Stimulated activated naive CD8-positive, alpha-beta T cell treated with anti-CD3 and anti-CD28 coated beads, Interleukin-15, amount 100 ng/mL, for 72 hours (primary cell): ENCODE measurements around the gene NOL12.
"Not testable (repeated sequence)": the region's sequence is repeated elsewhere in the genome, so short reads cannot be mapped to it uniquely, and the experiment has no call there.

Experiments used
- ATAC-seq: fragments of 150-1000 bp; cut with Tn5 transposase; 2 replicates; pipeline ENCODE4 v1.10.0; 2021; ENCODE audit warnings: mild to moderate bottlenecking, moderate library complexity
- DNase-seq, 2 donors: peaks; one replicate each; pipeline ENCODE4 v3.0.0; 2021 to 2022
- H3K27ac Mint-ChIP-seq, 2 donors: one replicate each; pipeline ENCODE4 v1.8.0; 2022; ENCODE audit warnings: mild to moderate bottlenecking in 2 of 2, mixed read lengths in 2 of 2, moderate library complexity in 2 of 2
- H3K27me3 Mint-ChIP-seq: one replicate; pipeline ENCODE4 v1.8.0; 2022; ENCODE audit warnings: mixed read lengths
- H3K4me1 Mint-ChIP-seq: one replicate; pipeline ENCODE4 v1.8.0; 2022; ENCODE audit warnings: mild to moderate bottlenecking, mixed read lengths
- H3K4me3 Mint-ChIP-seq, 2 donors: one replicate each; pipeline ENCODE4 v1.8.0; 2022; ENCODE audit warnings: mild to moderate bottlenecking in 2 of 2, mixed read lengths in 2 of 2, moderate library complexity in 1 of 2
- H3K9me3 Mint-ChIP-seq, 2 donors: one replicate each; pipeline ENCODE4 v1.8.0; 2022; ENCODE audit warnings: mixed read lengths in 2 of 2

The NOL12 gene

DNA sequence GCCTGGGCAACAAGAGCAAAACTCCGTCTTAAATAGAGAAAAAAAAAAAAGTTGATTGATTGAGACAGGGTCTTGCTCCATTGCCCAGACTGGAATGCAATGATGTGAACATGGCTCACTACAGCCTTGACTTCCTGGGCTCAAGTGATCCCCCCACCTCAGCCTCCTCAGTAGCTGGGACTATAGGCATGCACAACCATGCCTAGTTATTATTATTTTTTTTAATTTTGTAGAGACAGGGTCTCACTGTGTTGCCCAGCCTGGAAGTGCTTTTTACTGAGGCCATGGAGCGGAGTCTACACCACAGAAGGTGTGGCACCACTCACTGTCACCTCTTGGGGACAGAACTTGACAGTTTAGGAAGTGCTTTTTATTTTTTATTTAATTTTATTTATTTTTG lies 28.5 kb downstream of the NOL12 start:
- no peaks in the 10 kb centered on the region for H3K27me3 Mint-ChIP-seq
- no peak for ATAC-seq

DNA sequence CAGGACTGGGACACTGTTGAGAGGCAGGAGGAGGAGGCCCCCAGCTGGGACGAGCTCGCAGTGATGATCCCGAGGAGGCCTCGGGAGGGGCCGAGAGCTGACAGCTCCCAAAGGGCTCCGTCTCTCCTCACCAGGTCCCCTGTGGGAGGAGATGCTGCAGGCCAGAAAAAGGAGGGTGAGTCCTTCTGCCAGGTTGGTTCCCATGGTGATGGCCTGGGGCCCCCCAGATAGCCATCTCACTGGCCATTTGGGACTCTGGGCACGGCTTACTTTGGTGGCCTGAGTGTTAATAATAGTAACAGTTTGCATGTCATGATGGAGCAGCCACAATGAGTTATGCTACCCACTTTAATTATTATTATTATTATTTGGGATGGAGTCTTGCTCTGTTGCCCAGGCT lies 29.6 kb downstream of the NOL12 start:
- no peak overlapping the region for H3K27ac Mint-ChIP-seq
- ATAC-seq = no peak
- no peak for DNase-seq
- H3K27me3 Mint-ChIP-seq = no peaks in the 10 kb centered on the region
- peaks cover 2% of the 10 kb centered on the region for H3K4me1 Mint-ChIP-seq
- no peaks in the 10 kb centered on the region for H3K9me3 Mint-ChIP-seq
- no peak overlapping the region for H3K4me3 Mint-ChIP-seq

More for the DNA sequence above, 28.5 kb downstream of the NOL12 start:
- H3K9me3 Mint-ChIP-seq = no peaks in the 10 kb centered on the region
- no peak for DNase-seq
- H3K4me3 Mint-ChIP-seq = no peak overlapping the region
- H3K4me1 Mint-ChIP-seq = peaks cover 5% of the 10 kb centered on the region
- H3K27ac Mint-ChIP-seq = no peak overlapping the region

DNA sequence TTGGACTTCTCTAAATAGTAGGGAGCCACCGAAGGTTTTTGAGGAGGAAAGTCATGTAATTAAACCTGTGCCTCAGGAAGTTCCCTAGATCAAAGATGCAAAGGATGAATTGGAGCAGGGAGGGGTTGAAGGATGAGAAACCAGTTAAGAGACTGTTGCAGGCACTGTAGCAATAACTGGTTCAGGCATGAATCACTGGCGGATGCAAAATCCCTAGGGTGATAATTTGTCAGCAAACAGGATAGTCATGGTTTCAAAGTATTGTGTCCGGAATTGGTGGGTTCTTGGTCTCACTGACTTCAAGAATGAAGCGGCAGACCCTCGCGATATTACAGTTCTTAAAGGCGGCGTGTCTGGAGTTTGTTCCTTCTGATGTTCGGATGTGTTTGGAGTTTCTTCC lies 30.6 kb downstream of the NOL12 start:
- no peaks in the 10 kb centered on the region for H3K4me1 Mint-ChIP-seq
- DNase-seq = no peak
- no peak for ATAC-seq
- no peaks in the 10 kb centered on the region for H3K9me3 Mint-ChIP-seq
- no peak overlapping the region for H3K4me3 Mint-ChIP-seq
- H3K27ac Mint-ChIP-seq = no peak overlapping the region
- H3K27me3 Mint-ChIP-seq = no peaks in the 10 kb centered on the region

DNA sequence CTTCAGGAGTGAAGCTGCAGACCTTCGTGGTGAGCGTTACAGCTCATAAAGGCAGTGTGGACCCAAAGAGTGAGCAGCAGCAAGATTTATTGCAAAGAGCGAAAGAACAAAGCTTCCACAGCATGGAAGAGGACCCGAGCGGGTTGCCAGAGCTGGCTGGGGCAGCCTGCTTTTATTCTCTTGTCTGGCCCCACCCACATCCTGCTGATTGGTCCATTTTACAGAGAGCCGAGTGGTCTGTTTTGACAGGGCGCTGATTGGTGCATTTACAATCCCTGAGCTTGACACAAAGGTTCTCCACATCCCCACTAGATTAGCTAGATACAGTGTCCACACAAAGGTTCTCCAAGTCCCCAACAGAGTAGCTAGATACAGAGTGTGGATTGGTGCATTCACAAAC lies 31.1 kb downstream of the NOL12 start:
- ATAC-seq, H3K27me3 Mint-ChIP-seq: not testable (repeated sequence)

DNA sequence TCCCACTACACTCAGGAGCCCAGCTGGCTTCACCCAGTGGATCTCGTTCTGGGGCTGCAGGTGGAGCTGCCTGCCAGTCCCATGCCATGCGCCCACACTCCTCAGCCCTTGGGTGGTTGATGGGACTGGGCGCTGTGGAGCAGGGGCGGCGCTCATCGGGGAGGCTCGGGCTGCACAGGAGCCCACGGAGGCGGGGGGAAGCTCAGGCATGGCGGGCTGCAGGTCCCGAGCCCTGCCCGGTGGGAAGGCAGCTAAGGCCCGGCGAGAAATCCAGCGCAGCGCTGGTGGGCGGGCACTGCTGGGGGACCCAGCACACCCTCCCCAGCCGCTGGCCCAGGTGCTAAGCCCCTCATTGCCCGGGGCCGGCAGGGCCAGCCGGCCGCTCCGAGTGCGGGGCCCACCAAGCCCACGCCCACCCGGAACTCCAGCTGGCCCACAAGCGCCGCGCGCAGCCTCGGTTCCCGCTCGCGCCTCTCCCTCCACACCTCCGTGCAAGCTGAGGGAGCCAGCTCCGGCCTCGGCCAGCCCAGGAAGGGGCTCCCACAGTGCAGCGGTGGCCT lies 31.7 kb downstream of the NOL12 start:
- H3K27me3 Mint-ChIP-seq, H3K4me1 Mint-ChIP-seq, DNase-seq, H3K9me3 Mint-ChIP-seq, H3K4me3 Mint-ChIP-seq, ATAC-seq, H3K27ac Mint-ChIP-seq: not testable (repeated sequence)

More for the DNA sequence above, 31.1 kb downstream of the NOL12 start:
- H3K4me1 Mint-ChIP-seq, DNase-seq, H3K9me3 Mint-ChIP-seq, H3K4me3 Mint-ChIP-seq, H3K27ac Mint-ChIP-seq: not testable (repeated sequence)

DNA sequence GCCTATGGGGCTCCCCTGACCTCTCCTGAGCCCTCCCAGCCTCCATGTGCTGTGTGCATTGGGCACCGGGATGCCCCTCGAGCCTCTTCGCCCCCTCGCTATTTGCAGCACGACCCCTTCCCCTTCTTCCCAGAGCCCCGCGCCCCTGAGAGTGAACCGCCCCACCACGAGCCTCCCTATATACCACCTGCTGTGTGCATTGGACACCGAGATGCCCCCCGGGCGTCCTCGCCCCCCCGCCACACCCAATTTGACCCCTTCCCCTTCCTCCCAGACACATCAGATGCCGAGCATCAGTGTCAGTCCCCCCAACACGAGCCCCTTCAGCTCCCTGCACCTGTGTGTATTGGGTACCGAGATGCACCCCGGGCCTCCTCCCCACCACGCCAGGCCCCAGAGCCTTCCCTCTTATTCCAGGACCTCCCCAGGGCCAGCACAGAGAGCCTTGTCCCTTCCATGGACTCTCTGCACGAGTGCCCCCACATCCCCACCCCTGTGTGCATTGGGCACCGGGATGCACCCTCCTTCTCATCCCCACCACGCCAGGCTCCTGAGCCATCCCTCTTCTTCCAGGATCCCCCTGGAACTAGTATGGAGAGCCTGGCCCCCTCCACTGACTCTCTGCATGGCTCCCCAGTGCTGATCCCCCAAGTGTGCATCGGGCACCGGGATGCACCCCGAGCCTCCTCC lies 39.6 kb downstream of the NOL12 start:
- peak overlapping the region in 1 of 2 donors; percentile 60 for H3K27ac Mint-ChIP-seq
- H3K27me3 Mint-ChIP-seq = no peaks in the 10 kb centered on the region
- DNase-seq (no peak), ATAC-seq (peak; percentile 15)
- no peak overlapping the region for H3K4me3 Mint-ChIP-seq
- no peaks in the 10 kb centered on the region for H3K4me1 Mint-ChIP-seq
- H3K9me3 Mint-ChIP-seq = no peaks in the 10 kb centered on the region

DNA sequence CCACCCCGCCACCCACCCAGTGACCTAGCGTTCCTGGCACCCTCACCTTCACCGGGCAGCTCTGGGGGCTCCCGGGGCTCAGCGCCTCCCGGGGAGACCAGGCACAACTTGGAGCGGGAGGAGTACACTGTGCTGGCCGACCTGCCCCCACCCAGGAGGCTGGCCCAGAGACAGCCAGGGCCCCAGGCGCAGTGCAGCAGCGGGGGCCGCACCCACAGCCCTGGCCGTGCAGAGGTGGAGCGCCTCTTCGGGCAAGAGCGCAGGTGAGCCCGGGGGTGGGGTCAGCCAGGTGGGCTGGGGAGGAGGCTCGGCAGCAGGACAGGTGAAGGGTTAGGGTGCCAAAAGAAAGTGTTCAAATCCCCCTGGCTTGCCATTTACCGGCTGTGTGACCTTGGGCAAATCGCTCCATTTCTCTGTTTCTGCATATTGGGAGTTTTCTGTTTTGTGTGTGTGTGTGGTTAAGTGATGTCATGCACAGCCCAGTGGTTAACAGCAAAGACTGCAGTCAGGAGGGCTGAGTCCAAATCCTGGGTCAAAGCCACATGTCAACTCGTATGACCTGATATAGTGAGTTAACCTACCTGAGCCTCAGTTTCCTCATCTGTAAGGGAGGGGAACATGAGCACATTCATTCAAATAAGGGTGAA lies 40.2 kb downstream of the NOL12 start:
- peak; percentile 69 for ATAC-seq
- Mint-ChIP-seq H3K27ac (no peak overlapping the region), H3K4me1 (no peaks in the 10 kb centered on the region), H3K9me3 (no peaks in the 10 kb centered on the region), H3K27me3 (no peaks in the 10 kb centered on the region), H3K4me3 (no peak overlapping the region)
- DNase-seq = no peak

DNA sequence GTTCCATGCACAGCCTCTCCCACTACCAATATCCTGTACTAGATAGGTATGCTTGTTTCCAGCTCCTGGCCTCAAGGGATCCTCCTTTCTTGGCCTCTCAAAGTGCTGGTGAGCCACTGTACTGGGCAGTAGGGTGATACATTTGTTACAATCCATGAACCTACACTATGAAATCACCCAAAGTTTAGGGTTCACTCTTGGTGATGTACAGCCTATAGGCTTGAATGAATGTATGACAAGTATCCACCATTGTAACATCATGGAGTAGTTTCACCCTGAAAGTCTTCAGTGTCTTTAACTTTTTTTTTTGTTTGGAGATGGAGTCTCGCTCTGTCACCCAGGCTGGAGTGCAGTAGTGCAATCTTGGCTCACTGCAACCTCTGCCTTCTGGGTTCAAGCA lies 42.5 kb downstream of the NOL12 start:
- no peak overlapping the region for H3K4me3 Mint-ChIP-seq
- ATAC-seq (no peak), DNase-seq (no peak)
- no peak overlapping the region for H3K27ac Mint-ChIP-seq
- no peaks in the 10 kb centered on the region for H3K27me3 Mint-ChIP-seq
- H3K4me1 Mint-ChIP-seq = no peaks in the 10 kb centered on the region
- H3K9me3 Mint-ChIP-seq = no peaks in the 10 kb centered on the region

DNA sequence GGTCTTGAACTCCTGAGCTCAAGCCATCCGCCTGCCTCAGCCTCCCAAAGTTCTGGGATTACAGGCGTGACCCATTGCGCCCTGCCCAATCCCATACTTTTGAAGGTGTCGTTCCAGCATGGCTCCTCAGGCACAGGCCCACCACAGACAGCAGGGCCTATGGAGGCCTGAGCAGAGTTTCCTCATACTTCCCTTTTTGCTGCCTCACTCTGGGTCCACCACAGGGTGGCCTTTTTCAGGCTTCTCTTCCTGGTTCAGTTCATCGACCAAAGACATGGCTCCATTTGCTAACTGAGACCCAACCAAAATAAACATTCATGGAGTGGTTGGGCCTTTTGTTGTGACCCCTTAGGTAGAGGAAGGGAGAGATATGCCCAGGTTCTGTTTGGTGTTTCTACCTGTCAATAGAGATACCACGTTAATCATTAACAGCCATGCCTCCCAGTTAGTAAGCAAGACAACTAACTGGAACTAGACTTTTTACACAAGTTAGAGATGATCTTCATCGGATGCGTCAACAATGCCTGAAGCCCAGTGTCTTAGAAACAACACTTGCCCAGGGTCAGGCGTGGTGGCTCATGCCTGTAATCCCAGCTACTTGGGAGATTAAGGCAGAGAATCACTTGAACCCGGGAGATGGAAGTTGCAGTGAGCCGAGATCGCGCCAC lies 45.8 kb downstream of the NOL12 start:
- no peak overlapping the region for H3K4me3 Mint-ChIP-seq
- ATAC-seq = no peak

DNA sequence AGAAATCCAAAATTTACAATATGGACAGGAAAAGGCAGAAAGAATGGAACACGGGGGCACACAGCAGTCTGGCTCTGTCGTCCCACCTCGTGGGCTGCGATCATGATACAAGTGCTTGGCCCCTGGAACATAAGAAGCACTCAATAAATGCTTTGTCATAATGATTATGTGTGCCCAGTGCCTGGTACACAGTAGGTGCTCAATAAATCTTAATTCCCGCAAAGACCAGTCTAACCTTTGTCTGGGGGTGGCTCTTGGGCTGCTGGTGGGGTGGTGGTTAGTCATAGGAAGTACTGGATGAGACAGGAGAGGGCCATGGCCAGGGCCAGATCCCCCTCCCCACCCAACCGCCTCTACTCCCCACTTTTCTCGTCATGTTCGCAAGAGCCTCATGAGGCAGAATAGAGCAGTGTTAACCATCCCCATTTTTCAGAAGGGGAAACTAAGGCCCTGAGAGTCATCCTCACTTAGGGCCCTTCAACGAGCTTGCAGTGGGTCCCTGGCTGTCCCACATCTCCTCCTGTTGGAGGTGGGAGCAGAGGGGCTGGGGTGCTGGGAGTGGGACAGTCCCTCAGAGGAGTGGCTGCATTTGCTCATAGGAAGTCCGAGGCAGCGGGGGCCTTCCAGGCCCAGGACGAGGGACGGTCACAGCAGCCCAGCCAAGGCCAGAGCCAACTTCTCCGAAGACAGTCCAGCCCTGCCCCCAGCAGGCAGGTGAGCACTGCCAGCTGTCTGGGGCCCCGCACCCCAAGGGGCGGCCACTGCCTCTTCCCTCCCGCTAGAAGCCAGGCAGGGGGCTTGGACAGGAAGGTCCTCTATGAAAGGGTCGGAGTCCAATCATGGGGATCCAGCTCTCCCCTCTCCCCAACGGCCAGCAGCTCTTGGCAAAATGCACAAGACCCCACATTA lies 46.8 kb downstream of the NOL12 start:
- H3K4me3 Mint-ChIP-seq = no peak overlapping the region
- no peaks in the 10 kb centered on the region for H3K4me1 Mint-ChIP-seq
- ATAC-seq (no peak), DNase-seq (no peak)
- peak overlapping the region in 1 of 2 donors; percentile 38 for H3K27ac Mint-ChIP-seq
- no peaks in the 10 kb centered on the region for H3K27me3 Mint-ChIP-seq
- H3K9me3 Mint-ChIP-seq = no peaks in the 10 kb centered on the region

More for the DNA sequence above, 45.8 kb downstream of the NOL12 start:
- H3K27ac Mint-ChIP-seq = no peak overlapping the region
- H3K9me3 Mint-ChIP-seq = no peaks in the 10 kb centered on the region
- no peaks in the 10 kb centered on the region for H3K4me1 Mint-ChIP-seq
- no peaks in the 10 kb centered on the region for H3K27me3 Mint-ChIP-seq
- DNase-seq = no peak

DNA sequence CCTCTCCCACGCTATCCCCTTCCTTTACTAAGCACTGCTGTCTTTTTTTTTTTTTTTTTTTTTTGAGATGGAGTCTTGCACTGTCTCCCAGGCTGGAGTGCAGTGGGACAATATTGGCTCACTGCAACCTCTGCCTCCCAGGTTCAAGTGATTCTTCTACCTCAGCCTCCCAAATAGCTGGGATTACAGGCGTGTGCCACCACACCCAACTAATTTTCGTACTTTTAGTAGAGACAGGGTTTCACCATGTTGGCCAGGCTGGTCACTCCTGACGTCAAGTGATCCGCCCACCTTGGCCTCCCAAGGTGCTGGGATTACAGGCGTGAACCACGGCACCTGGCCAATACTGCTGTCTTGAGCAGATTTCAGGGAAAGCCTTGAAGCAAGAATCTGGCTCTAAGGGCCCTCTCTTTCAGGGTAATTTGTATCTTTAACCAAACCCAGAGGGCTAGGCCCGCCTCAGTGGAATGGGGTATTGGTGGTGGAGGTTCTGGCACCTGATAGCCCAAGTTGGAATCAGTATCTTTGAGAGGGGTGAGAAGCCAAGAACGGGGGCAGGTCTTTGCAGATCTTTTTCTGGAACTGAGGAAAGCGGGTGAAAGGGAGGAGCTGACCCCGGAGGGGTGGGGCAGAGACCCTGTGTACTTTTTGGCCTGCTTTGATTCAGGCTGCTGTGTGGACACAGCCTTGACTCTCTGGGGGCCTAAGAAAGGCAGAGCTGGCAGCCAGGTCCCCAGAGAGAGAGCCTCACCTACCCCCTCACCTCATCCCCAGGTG lies 47.7 kb downstream of the NOL12 start:
- Mint-ChIP-seq H3K9me3 (no peaks in the 10 kb centered on the region), H3K4me1 (no peaks in the 10 kb centered on the region), H3K27me3 (no peaks in the 10 kb centered on the region), H3K27ac (no peak overlapping the region), H3K4me3 (no peak overlapping the region)
- no peak for ATAC-seq
- DNase-seq = no peak

DNA sequence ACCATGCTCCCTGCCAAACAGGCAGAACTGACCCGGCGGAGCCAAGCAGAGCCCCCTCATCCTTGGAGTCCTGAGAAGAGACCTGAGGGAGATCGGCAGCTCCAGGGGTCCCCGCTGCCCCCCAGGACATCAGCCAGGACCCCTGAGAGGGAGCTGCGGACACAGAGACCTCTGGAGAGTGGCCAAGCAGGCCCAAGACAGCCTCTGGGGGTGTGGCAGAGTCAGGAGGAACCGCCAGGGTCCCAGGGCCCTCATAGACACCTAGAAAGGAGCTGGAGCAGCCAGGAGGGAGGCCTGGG lies 48.2 kb downstream of the NOL12 start:
- no peak for DNase-seq
- Mint-ChIP-seq H3K27ac (no peak overlapping the region), H3K4me1 (no peaks in the 10 kb centered on the region), H3K9me3 (no peaks in the 10 kb centered on the region), H3K27me3 (no peaks in the 10 kb centered on the region), H3K4me3 (no peak overlapping the region)
- ATAC-seq = no peak

DNA sequence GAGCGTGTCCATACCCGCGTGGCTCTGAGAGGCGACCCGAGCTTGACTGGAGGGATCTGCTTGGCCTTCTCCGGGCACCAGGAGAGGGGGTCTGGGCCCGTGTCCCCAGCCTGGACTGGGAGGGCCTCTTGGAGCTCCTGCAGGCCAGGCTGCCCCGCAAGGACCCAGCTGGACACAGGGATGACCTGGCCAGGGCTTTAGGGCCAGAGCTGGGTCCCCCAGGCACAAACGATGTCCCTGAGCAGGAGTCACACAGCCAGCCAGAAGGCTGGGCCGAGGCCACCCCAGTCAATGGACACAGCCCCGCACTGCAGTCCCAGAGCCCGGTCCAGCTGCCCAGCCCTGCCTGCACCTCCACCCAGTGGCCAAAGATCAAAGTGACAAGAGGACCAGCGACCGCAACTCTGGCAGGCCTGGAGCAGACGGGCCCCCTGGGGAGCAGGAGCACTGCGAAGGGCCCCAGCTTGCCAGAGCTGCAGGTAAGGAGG lies 48.9 kb downstream of the NOL12 start:
- H3K27me3 Mint-ChIP-seq = no peaks in the 10 kb centered on the region

DNA sequence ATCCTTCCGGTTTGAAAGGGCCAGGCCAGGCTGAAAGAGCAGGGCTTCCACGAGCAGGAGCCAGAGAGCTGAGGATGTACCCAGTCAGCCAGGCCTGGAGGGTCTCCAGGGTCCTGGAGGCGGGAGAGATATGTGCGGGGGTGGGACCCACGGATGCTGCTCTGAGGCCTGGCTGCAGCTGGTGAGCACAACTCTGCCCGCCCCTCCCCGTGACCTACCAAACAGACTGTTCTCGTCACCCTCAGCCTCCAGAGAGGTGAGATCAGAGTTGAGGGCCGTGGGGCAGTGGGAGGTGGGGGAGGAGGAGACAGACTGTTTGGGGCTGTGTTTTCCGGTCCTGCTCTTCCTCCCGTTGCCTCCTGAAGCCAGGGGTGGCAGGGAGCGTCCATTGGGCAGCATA lies 52.9 kb downstream of the NOL12 start:
- DNase-seq = no peak
- no peak for ATAC-seq
- H3K9me3 Mint-ChIP-seq = no peaks in the 10 kb centered on the region
- peaks cover 21% of the 10 kb centered on the region for H3K4me1 Mint-ChIP-seq
- peak overlapping the region in 1 of 2 donors; percentile 30 for H3K27ac Mint-ChIP-seq
- no peaks in the 10 kb centered on the region for H3K27me3 Mint-ChIP-seq
- no peak overlapping the region for H3K4me3 Mint-ChIP-seq

More for the DNA sequence above, 48.9 kb downstream of the NOL12 start:
- DNase-seq (no peak), ATAC-seq (no peak)
- Mint-ChIP-seq H3K4me3 (no peak overlapping the region), H3K27ac (no peak overlapping the region), H3K4me1 (peaks cover 1% of the 10 kb centered on the region), H3K9me3 (no peaks in the 10 kb centered on the region)
